Measurements from ENCODE around the gene SERINC2.
"Not testable (repeated sequence)": the region's sequence is repeated elsewhere in the genome, so short reads cannot be mapped to it uniquely, and the experiment has no call there.

The SERINC2 gene

DNA sequence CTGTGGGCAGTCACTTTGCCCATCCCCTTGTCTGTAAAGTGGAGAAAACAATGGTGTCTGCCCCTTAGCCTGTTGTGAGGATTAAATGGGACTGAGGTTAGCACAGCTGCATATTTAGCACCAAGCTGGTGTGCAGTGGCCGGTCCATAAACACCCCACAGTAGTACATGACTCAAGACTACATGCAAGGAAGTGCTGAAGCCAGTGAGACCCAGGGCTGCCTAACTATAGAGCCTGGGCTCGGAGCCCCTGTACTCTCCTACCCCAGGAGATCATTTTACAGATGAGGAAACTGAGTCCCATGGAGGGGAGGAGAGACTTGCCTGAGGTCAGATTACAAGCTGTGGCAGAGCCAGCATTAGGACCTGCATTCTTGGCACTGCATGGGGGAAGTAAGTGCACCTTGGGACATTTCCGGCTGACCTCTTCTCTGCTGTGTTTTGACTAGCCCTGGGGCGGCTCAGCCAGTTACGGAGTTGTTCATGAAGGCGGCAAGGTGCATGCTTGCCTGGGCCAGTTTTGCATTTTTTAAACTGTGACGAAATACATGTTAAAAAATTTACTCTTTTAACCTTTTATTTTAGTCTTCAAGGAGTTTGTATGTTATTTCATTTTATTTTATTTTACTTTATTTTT is 3.2 kb downstream of the SERINC2 start:
- no peak for DNase-seq

GRCh38 chr1:31417148-31417547 is 4.1 kb downstream of the SERINC2 start:
- no peak for DNase-seq

- no peak for DNase-seq
Observed at GRCh38 chr1:31418626-31419323, 5.8 kb downstream of the SERINC2 start.

- no peak for DNase-seq
Observed at GRCh38 chr1:31420716-31421115, 7.7 kb downstream of the SERINC2 start.

DNA sequence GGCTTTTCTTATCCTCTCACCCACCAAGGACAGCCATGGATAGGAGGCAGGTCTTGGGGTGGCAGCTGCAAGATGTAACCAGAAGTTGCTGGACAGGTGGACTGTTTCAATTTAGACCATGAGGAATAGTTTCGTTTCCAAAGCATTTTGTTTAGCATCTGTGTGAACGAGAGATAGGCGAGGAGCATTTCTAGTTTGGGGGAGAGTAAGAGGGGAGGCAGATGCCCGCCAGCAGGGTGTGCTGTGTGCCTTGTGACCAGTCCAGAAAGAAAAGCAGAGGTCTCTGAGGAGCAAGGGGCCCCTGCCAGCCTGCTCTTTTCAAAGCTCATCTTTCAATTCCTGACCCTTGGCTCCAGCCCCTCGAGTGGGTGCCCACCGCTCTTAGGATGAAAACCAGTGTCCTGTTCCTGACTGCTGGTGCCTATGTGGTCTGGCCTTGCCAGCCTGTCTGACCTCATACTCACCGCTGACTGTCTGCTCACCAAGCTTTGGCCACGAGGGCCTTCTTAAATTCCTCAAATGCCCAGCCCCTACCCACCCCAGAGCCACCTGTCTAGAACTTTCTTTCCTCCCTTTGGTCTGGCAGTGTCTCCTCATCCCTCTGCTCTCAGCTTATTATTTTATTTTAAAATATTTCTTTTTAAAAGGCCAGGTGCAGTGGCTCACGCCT is 8.5 kb downstream of the SERINC2 start:
- peak; percentile 42 for DNase-seq

- DNase-seq: peak; percentile 80
Observed at GRCh38 chr1:31422505-31423319, 9.7 kb downstream of the SERINC2 start.

DNA sequence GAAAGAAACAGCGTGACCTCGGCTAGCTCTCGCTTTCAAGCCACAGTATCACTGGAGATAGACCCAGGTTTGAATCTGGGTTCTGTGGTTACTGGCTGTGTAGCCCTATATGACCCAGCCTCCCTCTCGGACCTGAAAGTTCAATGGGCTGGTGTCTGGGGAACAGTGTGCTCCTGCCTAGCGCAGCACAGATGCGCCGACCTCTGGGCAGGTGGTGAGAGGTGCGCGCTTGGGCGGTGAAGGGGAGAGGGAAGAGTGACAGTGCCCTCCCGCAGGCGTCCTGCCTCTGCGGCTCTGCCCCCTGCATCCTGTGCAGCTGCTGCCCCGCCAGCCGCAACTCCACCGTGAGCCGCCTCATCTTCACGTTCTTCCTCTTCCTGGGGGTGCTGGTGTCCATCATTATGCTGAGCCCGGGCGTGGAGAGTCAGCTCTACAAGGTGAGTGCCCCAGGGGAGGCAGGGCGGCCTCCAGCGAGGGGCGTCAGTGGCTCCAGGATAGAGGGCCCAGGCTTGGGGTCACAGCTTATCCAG is 10.5 kb downstream of the SERINC2 start:
- peak; percentile 85 for DNase-seq

DNA sequence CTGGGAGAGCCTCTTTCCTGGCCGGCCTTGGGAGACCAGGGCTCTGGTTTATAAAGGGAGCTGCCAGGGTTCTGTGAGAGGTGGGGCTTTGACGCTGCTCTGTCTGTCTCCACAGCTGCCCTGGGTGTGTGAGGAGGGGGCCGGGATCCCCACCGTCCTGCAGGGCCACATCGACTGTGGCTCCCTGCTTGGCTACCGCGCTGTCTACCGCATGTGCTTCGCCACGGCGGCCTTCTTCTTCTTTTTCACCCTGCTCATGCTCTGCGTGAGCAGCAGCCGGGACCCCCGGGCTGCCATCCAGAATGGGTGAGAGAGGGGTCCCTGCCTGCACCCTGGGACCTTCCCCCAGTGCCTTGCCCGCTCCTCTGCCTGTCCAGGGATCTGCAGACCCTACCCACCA is 11.6 kb downstream of the SERINC2 start:
- DNase-seq: no peak

DNA sequence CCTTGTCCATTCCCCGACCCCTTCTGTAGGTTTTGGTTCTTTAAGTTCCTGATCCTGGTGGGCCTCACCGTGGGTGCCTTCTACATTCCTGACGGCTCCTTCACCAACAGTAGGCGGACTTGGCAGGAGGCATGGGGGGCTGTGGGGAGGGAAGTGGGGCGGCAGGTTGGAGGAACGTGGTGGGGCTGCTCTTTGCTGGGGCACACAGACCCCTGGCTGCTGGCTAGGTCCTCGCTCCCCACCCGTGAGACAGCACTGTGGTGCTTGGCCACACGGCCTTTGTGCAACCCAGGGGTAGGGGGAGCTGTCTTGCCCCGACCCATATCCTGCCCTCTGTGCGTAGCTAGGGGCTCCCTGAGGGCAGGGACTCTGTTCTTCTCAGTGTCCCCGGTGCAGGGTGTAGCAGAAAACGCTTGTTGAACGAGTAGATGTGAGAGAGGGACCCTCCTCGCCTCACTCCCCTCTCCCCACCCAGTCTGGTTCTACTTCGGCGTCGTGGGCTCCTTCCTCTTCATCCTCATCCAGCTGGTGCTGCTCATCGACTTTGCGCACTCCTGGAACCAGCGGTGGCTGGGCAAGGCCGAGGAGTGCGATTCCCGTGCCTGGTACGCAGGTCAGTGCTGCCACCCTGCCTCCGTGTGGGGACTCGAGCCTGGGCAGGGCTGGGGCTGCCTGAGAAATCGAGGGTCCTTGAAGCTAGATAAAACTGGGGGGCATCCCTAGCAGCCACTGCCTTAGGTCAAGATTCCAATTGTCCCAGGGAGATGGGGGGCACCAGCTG is 12.5 kb downstream of the SERINC2 start:
- DNase-seq: no peak

GRCh38 chr1:31426249-31426922 is 13.4 kb downstream of the SERINC2 start:
- DNase-seq: no peak

DNA sequence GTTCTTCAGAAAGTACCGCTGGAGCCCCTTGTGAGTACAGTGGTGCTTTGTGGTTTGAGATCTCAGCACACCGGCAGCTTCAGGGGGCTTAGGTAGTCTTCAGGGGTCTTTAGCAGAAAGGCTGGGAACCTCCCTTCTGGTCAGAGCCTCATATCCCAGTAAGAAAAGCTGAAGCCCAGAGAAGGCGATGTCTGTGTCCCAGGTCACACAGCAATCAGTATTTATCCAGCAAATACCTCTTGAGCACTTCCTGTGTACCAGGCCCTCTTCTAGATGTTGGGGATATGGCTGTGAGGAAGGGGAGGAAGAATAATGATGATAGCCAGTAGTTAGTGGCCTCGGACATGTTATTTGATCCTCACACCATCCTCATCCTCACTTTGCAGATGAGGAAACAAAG is 14.3 kb downstream of the SERINC2 start:
- DNase-seq: no peak

- DNase-seq: no peak
Observed at GRCh38 chr1:31428436-31429221, 15.6 kb downstream of the SERINC2 start.

DNA sequence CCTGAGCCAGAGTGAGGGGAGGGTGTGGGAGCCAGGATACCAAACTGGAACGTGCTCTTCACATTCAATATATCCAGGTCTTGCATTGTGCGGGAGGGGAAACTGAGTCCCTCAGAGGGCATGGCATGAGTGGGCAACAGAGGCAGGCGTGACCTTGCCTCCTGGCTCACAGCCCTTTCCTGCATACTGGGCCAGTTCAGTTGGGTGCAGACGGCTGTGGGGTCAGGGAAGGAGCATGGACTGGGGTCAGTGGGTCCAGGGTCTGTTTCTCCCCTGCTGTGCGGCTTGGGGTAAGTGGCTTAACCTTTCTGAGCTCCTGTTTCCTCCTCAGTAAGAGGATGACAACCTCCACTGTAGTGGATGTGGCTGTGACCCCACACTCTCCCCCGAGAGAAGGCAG is 16.6 kb downstream of the SERINC2 start:
- DNase-seq: no peak

DNA sequence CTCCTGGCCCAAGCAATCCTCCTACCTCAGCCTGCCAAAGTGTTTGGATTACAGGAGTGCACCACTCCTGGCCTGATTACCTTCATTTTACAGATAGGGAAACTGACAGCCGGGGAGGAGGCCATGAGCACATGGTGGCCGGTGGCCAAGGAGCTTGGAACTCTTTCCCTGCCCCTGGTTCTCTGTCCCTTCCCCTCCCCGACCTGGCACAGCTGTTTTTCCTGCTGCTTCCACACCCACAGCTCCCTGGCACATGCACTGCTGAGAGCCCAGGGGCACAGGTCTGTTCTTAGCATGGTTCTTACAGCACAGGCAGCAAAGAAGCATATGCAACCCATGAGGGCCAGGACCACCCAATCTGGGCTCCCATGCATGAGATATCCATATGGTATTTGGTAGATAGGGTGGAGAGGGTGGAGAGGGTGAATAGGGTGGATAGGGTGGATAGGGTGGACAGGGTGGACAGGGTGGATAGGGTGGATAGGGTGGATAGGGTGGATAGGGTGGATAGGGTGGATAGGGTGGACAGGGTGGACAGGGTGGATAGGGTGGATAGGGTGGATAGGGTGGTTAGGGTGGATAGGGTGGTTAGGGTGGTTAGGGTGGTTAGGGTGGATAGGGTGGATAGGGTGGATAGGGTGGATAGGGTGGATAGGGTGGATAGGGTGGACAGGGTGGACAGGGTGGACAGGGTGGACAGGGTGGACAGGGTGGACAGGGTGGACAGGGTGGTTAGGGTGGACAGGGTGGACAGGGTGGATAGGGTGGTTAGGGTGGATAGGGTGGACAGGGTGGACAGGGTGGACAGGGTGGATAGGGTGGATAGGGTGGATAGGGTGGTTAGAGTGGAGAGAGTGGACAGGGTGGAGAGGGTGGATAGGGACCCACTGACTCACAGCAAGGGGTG is 18.6 kb downstream of the SERINC2 start:
- DNase-seq: not testable (repeated sequence)

DNA sequence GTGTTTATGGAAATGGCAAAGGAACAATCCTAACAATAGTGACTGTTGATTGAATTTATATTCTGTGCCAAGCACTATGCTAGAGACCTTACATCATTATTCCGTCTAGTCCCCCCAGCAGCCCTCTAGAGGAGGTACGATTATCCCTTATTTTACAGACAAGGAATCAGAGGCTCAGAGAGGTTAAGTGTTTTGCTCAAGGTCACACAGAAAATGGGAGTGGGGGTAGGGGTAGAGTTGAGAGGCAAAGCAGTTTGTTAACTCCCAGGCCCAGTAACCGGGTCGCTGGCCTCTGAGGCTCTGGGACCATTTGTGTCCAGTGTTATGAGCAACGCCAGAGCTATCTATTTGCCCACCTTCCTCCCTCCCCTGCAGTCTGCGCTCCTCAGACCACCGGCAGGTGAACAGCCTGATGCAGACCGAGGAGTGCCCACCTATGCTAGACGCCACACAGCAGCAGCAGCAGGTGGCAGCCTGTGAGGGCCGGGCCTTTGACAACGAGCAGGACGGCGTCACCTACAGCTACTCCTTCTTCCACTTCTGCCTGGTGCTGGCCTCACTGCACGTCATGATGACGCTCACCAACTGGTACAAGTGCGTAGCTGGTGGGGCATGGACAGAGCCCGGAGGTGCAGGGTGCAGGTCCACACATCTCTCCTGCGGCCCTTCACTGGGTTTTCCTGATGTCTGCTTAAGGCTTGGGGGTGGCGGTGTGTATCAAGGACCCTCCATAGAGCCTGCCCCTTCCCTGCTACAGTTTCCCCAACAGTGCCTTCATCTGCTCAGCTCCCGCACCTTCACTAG is 19.8 kb downstream of the SERINC2 start:
- no peak for DNase-seq

- no peak for DNase-seq
Observed at GRCh38 chr1:31433396-31433930, 20.4 kb downstream of the SERINC2 start.

DNA sequence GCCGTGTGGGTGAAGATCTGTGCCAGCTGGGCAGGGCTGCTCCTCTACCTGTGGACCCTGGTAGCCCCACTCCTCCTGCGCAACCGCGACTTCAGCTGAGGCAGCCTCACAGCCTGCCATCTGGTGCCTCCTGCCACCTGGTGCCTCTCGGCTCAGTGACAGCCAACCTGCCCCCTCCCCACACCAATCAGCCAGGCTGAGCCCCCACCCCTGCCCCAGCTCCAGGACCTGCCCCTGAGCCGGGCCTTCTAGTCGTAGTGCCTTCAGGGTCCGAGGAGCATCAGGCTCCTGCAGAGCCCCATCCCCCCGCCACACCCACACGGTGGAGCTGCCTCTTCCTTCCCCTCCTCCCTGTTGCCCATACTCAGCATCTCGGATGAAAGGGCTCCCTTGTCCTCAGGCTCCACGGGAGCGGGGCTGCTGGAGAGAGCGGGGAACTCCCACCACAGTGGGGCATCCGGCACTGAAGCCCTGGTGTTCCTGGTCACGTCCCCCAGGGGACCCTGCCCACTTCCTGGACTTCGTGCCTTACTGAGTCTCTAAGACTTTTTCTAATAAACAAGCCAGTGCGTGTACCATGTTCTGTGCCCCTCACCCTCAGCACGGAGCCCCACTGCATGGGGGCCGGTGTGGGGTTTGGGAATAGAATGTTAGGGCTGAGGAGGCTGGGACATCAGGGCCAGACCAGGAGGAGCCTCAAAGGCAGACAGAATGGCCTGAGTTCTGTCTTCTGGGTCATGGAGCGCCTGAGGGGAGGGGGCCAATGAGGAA is 21.3 kb downstream of the SERINC2 start:
- DNase-seq: peak; percentile 91

- no peak for DNase-seq
Observed at GRCh38 chr1:31434979-31435378, 22.0 kb downstream of the SERINC2 start.
